Measurements from ENCODE around the gene HOXB3.

GRCh38 chr17:48505788-48506187 is 84.3 kb downstream of the HOXB3 start:
- no peak for TF ChIP-seq CTCF (IDR thresholded peaks at IDR 0.05)
- no peak for TF ChIP-seq POLR2A (IDR thresholded peaks at IDR 0.05)
